ENCODE data around the gene GRIK2. TPM values are rescaled to one million over a fixed set of nuclear protein-coding genes. Genes with fewer than 3 reads are reported as not detected.

Gene GRIK2
- total RNA-seq, 1 experiment from 2014 or later = 0.55 TPM

DNA sequence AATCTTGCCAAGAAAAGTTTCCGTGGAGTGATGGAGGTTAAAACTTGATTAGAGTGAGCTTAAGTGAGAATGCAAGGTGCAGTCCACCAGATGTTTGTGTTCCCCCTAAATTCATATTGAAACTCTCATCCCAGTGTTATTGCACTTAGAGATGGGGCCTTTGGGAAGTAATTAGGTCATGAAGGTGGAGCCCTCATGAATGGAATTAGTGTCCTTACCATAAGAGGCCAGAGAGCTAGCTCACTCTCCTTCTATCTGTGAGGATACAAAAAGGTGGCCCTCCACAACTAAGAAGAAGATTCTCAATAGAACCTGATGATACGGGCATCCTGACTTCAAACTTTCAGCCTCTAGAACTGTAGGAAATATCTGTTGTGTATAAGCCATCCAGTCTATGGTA, 258.6 kb downstream of the GRIK2 start:
- Histone ChIP-seq H3K4me2 (ENCODE audit: low read length) (no peak overlapping the region), H3K4me1 (ENCODE audit: insufficient read depth, low read length) (no peaks in the 10 kb centered on the region), H3K9me2 (replicated peaks; ENCODE audit: low read length) (no peaks in the 10 kb centered on the region), H2AFZ (ENCODE audit: low read length) (no peak overlapping the region), H3K79me2 (ENCODE audit: low read length) (no peaks in the 10 kb centered on the region), H3K27me3 (ENCODE audit: low read length) (no peaks in the 10 kb centered on the region), H3K27ac (ENCODE audit: low read length) (no peak overlapping the region), H3K4me3 (ENCODE audit: low read length) (no peak overlapping the region), H4K20me1 (ENCODE audit: low read length) (no peaks in the 10 kb centered on the region), H3K9me3 (ENCODE audit: low read length) (no peaks in the 10 kb centered on the region), H3K9ac (ENCODE audit: low read length) (no peak overlapping the region), H3F3A (ENCODE audit: low read length, unreplicated experiment) (no peaks in the 10 kb centered on the region), H3K36me3 (ENCODE audit: low read depth, low read length) (no peaks in the 10 kb centered on the region)
- intact Hi-C loops (cut with micrococcal nuclease) = no loop called here
- TF ChIP-seq, protein P1, sequence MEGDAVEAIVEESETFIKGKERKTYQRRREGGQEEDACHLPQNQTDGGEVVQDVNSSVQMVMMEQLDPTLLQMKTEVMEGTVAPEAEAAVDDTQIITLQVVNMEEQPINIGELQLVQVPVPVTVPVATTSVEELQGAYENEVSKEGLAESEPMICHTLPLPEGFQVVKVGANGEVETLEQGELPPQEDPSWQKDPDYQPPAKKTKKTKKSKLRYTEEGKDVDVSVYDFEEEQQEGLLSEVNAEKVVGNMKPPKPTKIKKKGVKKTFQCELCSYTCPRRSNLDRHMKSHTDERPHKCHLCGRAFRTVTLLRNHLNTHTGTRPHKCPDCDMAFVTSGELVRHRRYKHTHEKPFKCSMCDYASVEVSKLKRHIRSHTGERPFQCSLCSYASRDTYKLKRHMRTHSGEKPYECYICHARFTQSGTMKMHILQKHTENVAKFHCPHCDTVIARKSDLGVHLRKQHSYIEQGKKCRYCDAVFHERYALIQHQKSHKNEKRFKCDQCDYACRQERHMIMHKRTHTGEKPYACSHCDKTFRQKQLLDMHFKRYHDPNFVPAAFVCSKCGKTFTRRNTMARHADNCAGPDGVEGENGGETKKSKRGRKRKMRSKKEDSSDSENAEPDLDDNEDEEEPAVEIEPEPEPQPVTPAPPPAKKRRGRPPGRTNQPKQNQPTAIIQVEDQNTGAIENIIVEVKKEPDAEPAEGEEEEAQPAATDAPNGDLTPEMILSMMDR (conservative IDR thresholded peaks at IDR 0.05; ENCODE audit: low read depth, low read length) = no peak
- TF ChIP-seq EZH2 (IDR thresholded peaks at IDR 0.05; ENCODE audit: low read length, unreplicated experiment) (no peak), EZH2phosphoT487 (IDR thresholded peaks at IDR 0.05; ENCODE audit: borderline replicate concordance, low read length) (no peak)
- CTCF ChIA-PET = no interaction called here
- no TSS peak for BruUV-seq (replicated peaks)
- POLR2A ChIA-PET (ENCODE audit: unreplicated experiment) = no interaction called here
- ATAC-seq (no peak), DNase-seq (no peak)

GRCh38 chr6:101655109-101655508, 261.6 kb downstream of the GRIK2 start:
- H3K36me3 ChIP-seq (ENCODE audit: low read depth, low read length) = no peaks in the 10 kb centered on the region
- no peak overlapping the region for H3K4me3 ChIP-seq (ENCODE audit: low read length)
- H3K27ac ChIP-seq (ENCODE audit: low read length) = no peak overlapping the region
- H3K9me2 ChIP-seq (replicated peaks; ENCODE audit: low read length) = no peaks in the 10 kb centered on the region
- H3K9me3 ChIP-seq (ENCODE audit: low read length) = no peaks in the 10 kb centered on the region
- H4K20me1 ChIP-seq (ENCODE audit: low read length) = no peaks in the 10 kb centered on the region
- no TSS peak for BruUV-seq (replicated peaks)
- H3K4me1 ChIP-seq (ENCODE audit: insufficient read depth, low read length) = no peaks in the 10 kb centered on the region
- TF ChIP-seq EZH2phosphoT487 (IDR thresholded peaks at IDR 0.05; ENCODE audit: borderline replicate concordance, low read length) (no peak), EZH2 (IDR thresholded peaks at IDR 0.05; ENCODE audit: low read length, unreplicated experiment) (no peak)
- no peak overlapping the region for H3K4me2 ChIP-seq (ENCODE audit: low read length)
- no peaks in the 10 kb centered on the region for H3K79me2 ChIP-seq (ENCODE audit: low read length)
- H3K27me3 ChIP-seq (ENCODE audit: low read length) = no peaks in the 10 kb centered on the region
- DNase-seq (no peak), ATAC-seq (no peak)
- no peak overlapping the region for H2AFZ ChIP-seq (ENCODE audit: low read length)
- CTCF ChIA-PET = no interaction called here
- H3K9ac ChIP-seq (ENCODE audit: low read length) = no peak overlapping the region
- H3F3A ChIP-seq (ENCODE audit: low read length, unreplicated experiment) = no peaks in the 10 kb centered on the region
- intact Hi-C loops (cut with micrococcal nuclease) = no loop called here
- POLR2A ChIA-PET (ENCODE audit: unreplicated experiment) = no interaction called here

DNA sequence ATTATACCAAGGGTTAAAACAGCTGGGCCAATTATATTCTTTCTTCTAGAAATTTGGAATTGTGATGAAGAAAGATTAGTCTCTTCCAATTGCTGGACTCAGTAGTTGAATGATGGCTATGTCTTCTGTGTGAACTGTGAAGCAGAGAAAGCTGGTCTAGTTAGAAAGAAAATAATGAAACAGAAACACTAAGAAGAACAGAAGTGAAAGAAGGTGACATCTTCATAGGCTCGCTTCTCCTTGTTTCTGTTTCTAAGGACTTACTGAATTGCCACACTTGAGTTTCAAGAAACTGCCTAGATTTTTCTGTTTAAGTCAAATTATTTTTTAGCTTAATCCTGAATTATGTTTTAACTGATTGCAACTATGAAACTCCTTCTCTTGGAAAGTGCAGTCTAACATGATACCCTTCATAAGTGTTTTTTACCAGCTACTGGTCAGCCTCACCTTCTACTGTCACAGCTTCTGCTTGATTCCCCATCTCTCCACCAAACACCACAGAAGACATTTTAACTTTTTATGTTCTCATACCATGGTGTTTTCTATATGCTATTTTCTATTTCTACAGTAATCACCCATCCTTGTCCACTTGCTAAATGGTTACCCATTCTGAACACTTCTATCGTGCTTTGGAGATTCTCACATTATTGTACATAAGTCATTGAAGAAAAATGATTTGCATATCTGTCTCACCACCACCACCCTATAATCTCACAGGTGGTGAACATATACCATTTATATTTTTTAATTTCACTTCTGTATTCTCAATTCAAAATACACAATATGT, 268.8 kb downstream of the GRIK2 start:
- DNase-seq (no peak), ATAC-seq (no peak)
- Histone ChIP-seq H3K27ac (ENCODE audit: low read length) (no peak overlapping the region), H3K9me3 (ENCODE audit: low read length) (no peaks in the 10 kb centered on the region), H3K9ac (ENCODE audit: low read length) (no peak overlapping the region), H3K9me2 (replicated peaks; ENCODE audit: low read length) (no peaks in the 10 kb centered on the region), H3K27me3 (ENCODE audit: low read length) (no peaks in the 10 kb centered on the region), H3F3A (ENCODE audit: low read length, unreplicated experiment) (no peaks in the 10 kb centered on the region), H2AFZ (ENCODE audit: low read length) (no peak overlapping the region), H3K4me2 (ENCODE audit: low read length) (no peak overlapping the region), H3K36me3 (ENCODE audit: low read depth, low read length) (no peaks in the 10 kb centered on the region), H4K20me1 (ENCODE audit: low read length) (no peaks in the 10 kb centered on the region), H3K4me1 (ENCODE audit: insufficient read depth, low read length) (peaks cover 19% of the 10 kb centered on the region), H3K79me2 (ENCODE audit: low read length) (no peaks in the 10 kb centered on the region), H3K4me3 (ENCODE audit: low read length) (no peak overlapping the region)
- POLR2A ChIA-PET (ENCODE audit: unreplicated experiment) = no interaction called here
- CTCF ChIA-PET = no interaction called here
- BruUV-seq (replicated peaks) = no TSS peak
- TF ChIP-seq EZH2phosphoT487 (IDR thresholded peaks at IDR 0.05; ENCODE audit: borderline replicate concordance, low read length) = no peak
- TF ChIP-seq, protein P1 (conservative IDR thresholded peaks at IDR 0.05; ENCODE audit: low read depth, low read length) = no peak
- no peak for TF ChIP-seq EZH2 (IDR thresholded peaks at IDR 0.05; ENCODE audit: low read length, unreplicated experiment)
- intact Hi-C loops (cut with micrococcal nuclease) = loop anchor here (10.0 kb wide), 1 partner anchor 548 kb away; no protein-coding TSS in a partner anchor
